SU-DHL-6 (cell line): ENCODE measurements around the gene EIF3M.

Source experiments
- CTCF ChIP-seq: fragments of 200-600 bp; sonication (generic); IDR thresholded peaks from one replicate; pipeline ENCODE4 v1.5.1; 2017; ENCODE audit warnings: antibody characterized with exemption, mild to moderate bottlenecking, low read length, moderate library complexity; ENCODE audit not compliant: insufficient read depth, poor library complexity, severe bottlenecking
- EZH2phosphoT487 ChIP-seq: fragments of 200-600 bp; sonication (generic), shearing (Covaris generic); conservative IDR thresholded peaks from 2 replicates; pipeline ENCODE4 v1.6.1; 2018; ENCODE audit warnings: mild to moderate bottlenecking, antibody characterized with exemption, low read length, moderate library complexity, mixed read lengths

DNA sequence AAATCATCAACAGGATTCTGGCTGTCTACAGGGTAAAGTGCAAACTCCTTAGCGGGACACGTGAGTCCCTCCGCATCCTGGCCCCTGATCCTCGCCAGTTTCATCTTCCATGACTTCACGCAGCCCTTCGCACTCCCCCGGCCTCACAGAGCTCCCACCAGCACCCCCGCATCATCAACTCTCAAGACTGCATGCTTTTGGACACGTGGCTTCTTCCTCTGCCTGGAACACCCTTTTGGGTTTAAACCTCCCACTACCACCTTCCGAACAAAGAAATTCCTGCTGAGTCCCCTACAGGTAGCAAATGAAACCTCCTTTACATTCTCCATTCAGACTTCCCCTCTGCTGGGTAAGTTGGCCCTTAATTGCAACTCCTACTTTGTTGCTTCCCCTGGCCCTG lies 12.6 kb upstream of the EIF3M start:
- TF ChIP-seq CTCF (no peak), EZH2phosphoT487 (no peak)
